GM12874 (cell line): ENCODE data around the gene FUT8.

Experiments
- TF ChIP-seq, protein P1 (sequence below): IDR thresholded peaks from 2 replicates; pipeline ENCODE4 v1.5.1; 2011; ENCODE audit warnings: low read depth, mild to moderate bottlenecking, control low read depth, low read length, moderate library complexity; ENCODE audit not compliant: insufficient read depth

Gene FUT8

DNA sequence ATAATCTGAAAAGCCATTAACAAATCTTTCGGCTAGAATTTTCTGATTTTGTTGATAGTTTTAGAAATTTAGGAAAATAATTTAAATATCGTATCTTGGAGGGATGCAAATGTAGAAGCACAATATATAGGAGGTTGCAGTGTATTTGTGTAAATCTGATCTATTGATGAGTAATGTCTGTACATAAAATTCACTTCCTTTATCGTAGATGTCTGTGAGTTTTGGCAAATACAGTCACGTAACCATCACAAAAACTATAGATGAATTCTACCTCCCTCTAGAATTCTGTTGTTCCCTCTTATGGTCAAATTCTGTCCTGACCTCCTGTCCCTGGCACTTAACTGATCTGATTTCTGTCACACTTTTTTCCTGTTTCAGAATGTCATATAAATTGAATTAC, 151.8 kb downstream of the FUT8 start:
- TF ChIP-seq, protein P1, sequence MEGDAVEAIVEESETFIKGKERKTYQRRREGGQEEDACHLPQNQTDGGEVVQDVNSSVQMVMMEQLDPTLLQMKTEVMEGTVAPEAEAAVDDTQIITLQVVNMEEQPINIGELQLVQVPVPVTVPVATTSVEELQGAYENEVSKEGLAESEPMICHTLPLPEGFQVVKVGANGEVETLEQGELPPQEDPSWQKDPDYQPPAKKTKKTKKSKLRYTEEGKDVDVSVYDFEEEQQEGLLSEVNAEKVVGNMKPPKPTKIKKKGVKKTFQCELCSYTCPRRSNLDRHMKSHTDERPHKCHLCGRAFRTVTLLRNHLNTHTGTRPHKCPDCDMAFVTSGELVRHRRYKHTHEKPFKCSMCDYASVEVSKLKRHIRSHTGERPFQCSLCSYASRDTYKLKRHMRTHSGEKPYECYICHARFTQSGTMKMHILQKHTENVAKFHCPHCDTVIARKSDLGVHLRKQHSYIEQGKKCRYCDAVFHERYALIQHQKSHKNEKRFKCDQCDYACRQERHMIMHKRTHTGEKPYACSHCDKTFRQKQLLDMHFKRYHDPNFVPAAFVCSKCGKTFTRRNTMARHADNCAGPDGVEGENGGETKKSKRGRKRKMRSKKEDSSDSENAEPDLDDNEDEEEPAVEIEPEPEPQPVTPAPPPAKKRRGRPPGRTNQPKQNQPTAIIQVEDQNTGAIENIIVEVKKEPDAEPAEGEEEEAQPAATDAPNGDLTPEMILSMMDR: no peak

DNA sequence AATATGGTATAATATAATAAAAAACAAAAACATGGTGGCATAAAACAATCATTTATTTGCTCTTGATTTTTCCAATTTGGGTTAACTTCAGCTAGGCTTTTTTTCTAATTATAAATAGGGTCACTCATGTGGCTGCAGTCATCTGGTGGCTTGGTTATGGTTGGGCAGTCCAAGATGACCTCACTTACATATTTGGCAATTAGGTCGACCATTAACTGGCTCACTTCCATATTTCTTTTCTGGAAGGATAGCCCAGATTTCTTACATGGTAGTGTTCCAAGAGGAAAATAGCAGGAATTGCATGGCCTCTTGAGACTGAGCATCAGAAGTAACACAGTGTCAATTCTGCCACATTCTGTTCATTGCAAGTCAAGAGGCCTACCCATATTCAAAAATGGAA, 153.4 kb downstream of the FUT8 start:
- TF ChIP-seq, protein P1: no peak

DNA sequence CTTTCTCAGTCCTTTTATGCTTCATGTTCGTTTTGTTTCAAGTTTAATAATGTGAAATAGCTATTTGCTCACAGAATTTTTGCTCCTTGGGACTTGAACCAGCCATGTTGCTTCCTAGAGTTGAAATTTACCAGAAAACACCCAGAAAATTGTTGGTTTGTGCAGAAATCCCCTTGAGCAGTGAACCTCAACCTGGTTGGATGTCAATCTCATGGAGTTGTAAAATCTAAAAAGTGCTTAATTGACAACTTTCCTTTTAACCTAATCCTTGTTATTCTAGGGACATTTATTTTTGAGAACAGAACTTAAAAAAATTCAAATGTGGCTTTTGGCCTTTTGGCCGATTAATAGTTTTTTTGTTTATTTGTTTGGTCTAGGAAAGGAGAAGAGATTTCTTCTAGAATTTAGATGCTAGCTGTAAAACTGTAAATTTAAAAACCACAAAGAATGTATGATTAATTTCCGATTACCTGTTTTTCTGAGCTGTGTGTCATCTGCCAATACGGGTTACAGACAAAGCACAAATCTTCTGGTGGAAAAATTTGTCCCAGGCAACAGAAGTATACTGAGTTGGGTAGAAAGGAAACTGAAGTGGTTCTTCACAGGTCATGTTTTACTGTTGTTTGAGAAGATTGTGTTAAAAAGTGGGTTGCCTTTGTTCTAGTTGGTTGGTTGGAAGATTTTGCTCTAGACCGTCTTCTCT, 154.4 kb downstream of the FUT8 start:
- TF ChIP-seq, protein P1: no peak

DNA sequence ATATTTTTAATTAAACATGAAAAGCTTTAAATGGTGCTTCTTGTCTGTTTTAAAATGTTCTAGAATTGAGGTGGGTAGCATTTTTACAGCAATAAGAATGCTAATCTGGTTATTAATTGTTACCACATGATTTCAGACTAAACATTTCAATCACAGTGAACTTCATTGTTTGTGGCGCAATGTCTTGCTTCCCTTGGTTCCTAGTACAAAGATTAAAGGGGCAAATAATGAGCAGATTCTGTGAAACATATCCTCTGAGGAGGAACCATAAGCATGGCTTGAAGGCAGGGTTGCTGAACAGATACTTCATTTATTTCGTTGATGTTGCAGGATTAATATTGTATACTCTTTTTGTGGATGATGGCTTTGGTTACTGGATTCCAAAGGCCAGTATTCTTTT, 162.1 kb downstream of the FUT8 start:
- TF ChIP-seq, protein P1: no peak

DNA sequence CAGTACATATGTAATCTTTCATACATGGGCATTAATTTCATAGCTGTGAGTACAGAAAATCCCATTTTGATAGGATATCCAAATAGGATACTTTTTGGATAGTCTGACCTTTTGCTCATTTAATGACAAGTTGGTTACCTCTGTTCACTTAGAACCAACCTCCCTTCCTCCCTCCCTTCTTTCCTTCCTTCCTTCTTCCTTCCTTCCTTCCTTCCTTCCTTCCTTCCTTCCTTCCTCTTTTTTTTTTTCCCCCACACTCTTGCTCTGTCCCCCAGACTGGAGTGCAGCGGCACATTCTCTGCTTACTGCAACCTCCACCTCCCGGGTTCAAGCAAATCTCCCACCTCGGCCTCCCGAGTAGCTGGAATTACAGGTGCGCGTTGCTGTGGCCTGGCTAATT, 162.9 kb downstream of the FUT8 start:
- TF ChIP-seq, protein P1: no peak

DNA sequence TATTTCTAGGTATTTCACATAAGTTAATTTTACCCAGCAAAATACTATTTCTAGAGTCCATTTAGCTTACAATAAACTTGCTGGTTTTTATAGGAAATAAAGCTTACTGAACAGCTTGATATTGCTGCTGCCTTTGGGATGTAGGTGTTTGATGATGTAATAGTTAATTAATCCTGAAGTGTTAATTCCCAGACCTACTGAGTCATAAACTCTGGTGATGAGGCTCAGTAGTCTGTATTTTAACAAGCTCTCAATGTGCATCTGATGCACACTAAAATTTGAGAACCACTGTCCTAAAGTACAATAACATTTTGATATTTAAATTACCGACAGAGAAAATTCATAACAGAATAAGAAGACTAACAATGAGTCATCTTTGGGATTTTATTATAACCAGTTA, 168.4 kb downstream of the FUT8 start:
- TF ChIP-seq, protein P1: no peak

DNA sequence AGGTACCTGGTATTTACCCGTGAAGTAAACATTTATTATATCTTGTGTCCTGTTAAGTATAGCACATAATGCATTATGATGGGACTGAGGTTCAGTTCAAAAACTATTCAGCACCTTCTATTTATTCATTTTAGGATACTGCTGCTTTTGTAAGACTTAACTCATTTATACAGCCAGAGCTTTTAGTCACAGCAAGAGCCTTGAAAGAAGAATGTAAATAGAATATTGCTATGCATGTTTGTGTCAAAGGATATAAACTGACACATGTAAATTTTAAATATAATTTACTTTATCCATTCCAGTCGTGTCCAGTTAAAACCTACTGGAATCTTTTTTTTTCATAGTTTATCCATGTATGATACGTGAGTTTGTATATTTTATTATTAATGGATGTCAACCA, 168.8 kb downstream of the FUT8 start:
- TF ChIP-seq, protein P1: no peak
